WTC11 (cell line): ENCODE measurements around the gene TP53I13. TPM values are rescaled to one million over a fixed set of nuclear protein-coding genes. Genes with fewer than 3 reads are reported as not detected.

Source experiments
- ATAC-seq: fragments of 200-7000 bp; cut with Tn5 transposase; 2 replicates; pipeline ENCODE4 v1.10.0; 2021; ENCODE audit warnings: mild to moderate bottlenecking, moderate library complexity
- CTCF ChIA-PET: fragments of 300-600 bp; sonication (Branson Sonifier 250); formaldehyde crosslinking; loops from one replicate; lab custom pipeline; 2021; ENCODE audit warnings: antibody characterized with exemption; lab: Charles Lee
- POLR2A ChIA-PET: fragments of 350-600 bp; sonication (Branson Sonifier 250); formaldehyde crosslinking; loops from one replicate; lab custom pipeline; 2021; ENCODE audit warnings: antibody characterized with exemption; lab: Charles Lee
- DNase-seq: peaks from one replicate; pipeline ENCODE4 v3.0.0; 2021; ENCODE audit warnings: low spot score
- H3K27ac Mint-ChIP-seq: 2 replicates; pipeline ENCODE4 v1.8.0; 2021; ENCODE audit warnings: mixed read lengths
- H3K27me3 Mint-ChIP-seq: 2 replicates; pipeline ENCODE4 v1.8.0; 2021; ENCODE audit warnings: low read depth, mild to moderate bottlenecking, moderate library complexity, mixed read lengths
- H3K36me3 Mint-ChIP-seq: 2 replicates; pipeline ENCODE4 v1.8.0; 2021; ENCODE audit warnings: mixed read lengths
- H3K4me1 Mint-ChIP-seq: 2 replicates; pipeline ENCODE4 v1.8.0; 2022; ENCODE audit warnings: mixed read lengths
- H3K4me3 Mint-ChIP-seq: 2 replicates; pipeline ENCODE4 v1.8.0; 2021; ENCODE audit warnings: mild to moderate bottlenecking, moderate library complexity, mixed read lengths
- H3K9me3 Mint-ChIP-seq: 2 replicates; pipeline ENCODE4 v1.8.0; 2021; ENCODE audit warnings: mixed read lengths
- ELF4 ChIP-seq: sonication (generic); formaldehyde crosslinking; IDR thresholded peaks from 2 replicates; pipeline ENCODE4 v1.8.1; 2022; ENCODE audit warnings: low read depth, mild to moderate bottlenecking, moderate library complexity, missing genetic modification reagents
- FOXK1 ChIP-seq: sonication (generic); formaldehyde crosslinking; IDR thresholded peaks from 2 replicates; pipeline ENCODE4 v1.8.0; 2022; ENCODE audit warnings: mild to moderate bottlenecking, moderate library complexity, missing genetic modification reagents
- GABPB1 ChIP-seq: sonication (generic); formaldehyde crosslinking; IDR thresholded peaks from 2 replicates; pipeline ENCODE4 v1.8.1; 2023; ENCODE audit warnings: mild to moderate bottlenecking, missing genetic modification reagents
- GRHL2 ChIP-seq: fragments of 250-450 bp; sonication (Bioruptor Pico); IDR thresholded peaks from 2 replicates; pipeline ENCODE4 v1.8.0; 2022; ENCODE audit warnings: mild to moderate bottlenecking, moderate library complexity; ENCODE audit not compliant: insufficient replicate concordance, severe bottlenecking
- GTF2I ChIP-seq: fragments of 250-450 bp; sonication (Bioruptor Pico); conservative IDR thresholded peaks from 2 replicates; pipeline ENCODE4 v1.4.0; 2021; ENCODE audit warnings: mild to moderate bottlenecking
- PRRX2 ChIP-seq: fragments of 250-450 bp; sonication (Bioruptor Pico); IDR thresholded peaks from 2 replicates; pipeline ENCODE4 v1.8.0; 2021; ENCODE audit warnings: mild to moderate bottlenecking
- ZNF281 ChIP-seq: sonication (generic); formaldehyde crosslinking; IDR thresholded peaks from 2 replicates; pipeline ENCODE4 v1.8.0; 2023; ENCODE audit warnings: mild to moderate bottlenecking, missing genetic modification reagents
- ZNF396 ChIP-seq: fragments of 250-450 bp; sonication (Bioruptor Pico); IDR thresholded peaks from 2 replicates; pipeline ENCODE4 v1.8.0; 2021; ENCODE audit warnings: mild to moderate bottlenecking, moderate library complexity, borderline replicate concordance
- total RNA-seq: library from RNA; stranded (reverse); gene quantifications from 3 replicates; pipeline ENCODE4 v1.2.3, GENCODE V29; 2021
- TF ChIP-seq, protein P1 (sequence below): sonication (generic); formaldehyde crosslinking; IDR thresholded peaks from 2 replicates; pipeline ENCODE4 v1.8.1; 2022; ENCODE audit warnings: mild to moderate bottlenecking, moderate library complexity, missing genetic modification reagents
- TF ChIP-seq, protein P2 (sequence below): sonication (generic); formaldehyde crosslinking; IDR thresholded peaks from 2 replicates; pipeline ENCODE4 v1.8.1; 2023; ENCODE audit warnings: mild to moderate bottlenecking, moderate library complexity, missing genetic modification reagents
- TF ChIP-seq, protein P3 (sequence below): sonication (generic); formaldehyde crosslinking; IDR thresholded peaks from 2 replicates; pipeline ENCODE4 v1.8.0; 2023; ENCODE audit warnings: missing genetic modification reagents, mild to moderate bottlenecking, borderline replicate concordance
- TF ChIP-seq, protein P4 (sequence below): sonication (generic); formaldehyde crosslinking; IDR thresholded peaks from 2 replicates; pipeline ENCODE4 v1.8.0; 2022; ENCODE audit warnings: mild to moderate bottlenecking, missing genetic modification reagents
- TF ChIP-seq, protein P5 (sequence below): fragments of 250-450 bp; sonication (Bioruptor Pico); IDR thresholded peaks from 2 replicates; pipeline ENCODE4 v1.8.0; 2021; ENCODE audit warnings: mild to moderate bottlenecking

Gene TP53I13
- total RNA-seq, 1 experiment from 2014 or later, result 41.9 TPM

GRCh38 chr17:29621751-29622194 lies 53.3 kb downstream of the TP53I13 start:
- H3K27me3 Mint-ChIP-seq, result peaks cover 73% of the 10 kb centered on the region
- CTCF ChIA-PET, result interaction anchor here (0.5 to 3.2 kb wide), 6 partner anchors 12 to 858 kb away, joined by 3 to 12 read pairs (median 4); partner anchors contain the start of gene ABHD15
- H3K4me3 Mint-ChIP-seq, result peak overlapping the region; percentile 79
- TF ChIP-seq GABPB1 (CRISPR knock-in tag), result no peak
- TF ChIP-seq PRRX2 (CRISPR knock-in tag), result no peak
- TF ChIP-seq FOXK1 (CRISPR knock-in tag), result no peak
- TF ChIP-seq ZNF281 (CRISPR knock-in tag), result no peak
- TF ChIP-seq, protein P1, sequence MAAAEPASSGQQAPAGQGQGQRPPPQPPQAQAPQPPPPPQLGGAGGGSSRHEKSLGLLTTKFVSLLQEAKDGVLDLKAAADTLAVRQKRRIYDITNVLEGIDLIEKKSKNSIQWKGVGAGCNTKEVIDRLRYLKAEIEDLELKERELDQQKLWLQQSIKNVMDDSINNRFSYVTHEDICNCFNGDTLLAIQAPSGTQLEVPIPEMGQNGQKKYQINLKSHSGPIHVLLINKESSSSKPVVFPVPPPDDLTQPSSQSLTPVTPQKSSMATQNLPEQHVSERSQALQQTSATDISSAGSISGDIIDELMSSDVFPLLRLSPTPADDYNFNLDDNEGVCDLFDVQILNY (CRISPR knock-in tag), result no peak
- TF ChIP-seq, protein P2, sequence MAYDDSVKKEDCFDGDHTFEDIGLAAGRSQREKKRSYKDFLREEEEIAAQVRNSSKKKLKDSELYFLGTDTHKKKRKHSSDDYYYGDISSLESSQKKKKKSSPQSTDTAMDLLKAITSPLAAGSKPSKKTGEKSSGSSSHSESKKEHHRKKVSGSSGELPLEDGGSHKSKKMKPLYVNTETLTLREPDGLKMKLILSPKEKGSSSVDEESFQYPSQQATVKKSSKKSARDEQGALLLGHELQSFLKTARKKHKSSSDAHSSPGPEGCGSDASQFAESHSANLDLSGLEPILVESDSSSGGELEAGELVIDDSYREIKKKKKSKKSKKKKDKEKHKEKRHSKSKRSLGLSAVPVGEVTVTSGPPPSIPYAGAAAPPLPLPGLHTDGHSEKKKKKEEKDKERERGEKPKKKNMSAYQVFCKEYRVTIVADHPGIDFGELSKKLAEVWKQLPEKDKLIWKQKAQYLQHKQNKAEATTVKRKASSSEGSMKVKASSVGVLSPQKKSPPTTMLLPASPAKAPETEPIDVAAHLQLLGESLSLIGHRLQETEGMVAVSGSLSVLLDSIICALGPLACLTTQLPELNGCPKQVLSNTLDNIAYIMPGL, result no peak
- TF ChIP-seq ZNF396 (CRISPR knock-in tag), result no peak
- TF ChIP-seq ELF4, result no peak
- no peak for TF ChIP-seq GTF2I
- no peak for TF ChIP-seq GRHL2 (CRISPR knock-in tag)
- TF ChIP-seq, protein P3, sequence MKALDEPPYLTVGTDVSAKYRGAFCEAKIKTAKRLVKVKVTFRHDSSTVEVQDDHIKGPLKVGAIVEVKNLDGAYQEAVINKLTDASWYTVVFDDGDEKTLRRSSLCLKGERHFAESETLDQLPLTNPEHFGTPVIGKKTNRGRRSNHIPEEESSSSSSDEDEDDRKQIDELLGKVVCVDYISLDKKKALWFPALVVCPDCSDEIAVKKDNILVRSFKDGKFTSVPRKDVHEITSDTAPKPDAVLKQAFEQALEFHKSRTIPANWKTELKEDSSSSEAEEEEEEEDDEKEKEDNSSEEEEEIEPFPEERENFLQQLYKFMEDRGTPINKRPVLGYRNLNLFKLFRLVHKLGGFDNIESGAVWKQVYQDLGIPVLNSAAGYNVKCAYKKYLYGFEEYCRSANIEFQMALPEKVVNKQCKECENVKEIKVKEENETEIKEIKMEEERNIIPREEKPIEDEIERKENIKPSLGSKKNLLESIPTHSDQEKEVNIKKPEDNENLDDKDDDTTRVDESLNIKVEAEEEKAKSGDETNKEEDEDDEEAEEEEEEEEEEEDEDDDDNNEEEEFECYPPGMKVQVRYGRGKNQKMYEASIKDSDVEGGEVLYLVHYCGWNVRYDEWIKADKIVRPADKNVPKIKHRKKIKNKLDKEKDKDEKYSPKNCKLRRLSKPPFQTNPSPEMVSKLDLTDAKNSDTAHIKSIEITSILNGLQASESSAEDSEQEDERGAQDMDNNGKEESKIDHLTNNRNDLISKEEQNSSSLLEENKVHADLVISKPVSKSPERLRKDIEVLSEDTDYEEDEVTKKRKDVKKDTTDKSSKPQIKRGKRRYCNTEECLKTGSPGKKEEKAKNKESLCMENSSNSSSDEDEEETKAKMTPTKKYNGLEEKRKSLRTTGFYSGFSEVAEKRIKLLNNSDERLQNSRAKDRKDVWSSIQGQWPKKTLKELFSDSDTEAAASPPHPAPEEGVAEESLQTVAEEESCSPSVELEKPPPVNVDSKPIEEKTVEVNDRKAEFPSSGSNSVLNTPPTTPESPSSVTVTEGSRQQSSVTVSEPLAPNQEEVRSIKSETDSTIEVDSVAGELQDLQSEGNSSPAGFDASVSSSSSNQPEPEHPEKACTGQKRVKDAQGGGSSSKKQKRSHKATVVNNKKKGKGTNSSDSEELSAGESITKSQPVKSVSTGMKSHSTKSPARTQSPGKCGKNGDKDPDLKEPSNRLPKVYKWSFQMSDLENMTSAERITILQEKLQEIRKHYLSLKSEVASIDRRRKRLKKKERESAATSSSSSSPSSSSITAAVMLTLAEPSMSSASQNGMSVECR (CRISPR knock-in tag), result no peak
- TF ChIP-seq, protein P4, sequence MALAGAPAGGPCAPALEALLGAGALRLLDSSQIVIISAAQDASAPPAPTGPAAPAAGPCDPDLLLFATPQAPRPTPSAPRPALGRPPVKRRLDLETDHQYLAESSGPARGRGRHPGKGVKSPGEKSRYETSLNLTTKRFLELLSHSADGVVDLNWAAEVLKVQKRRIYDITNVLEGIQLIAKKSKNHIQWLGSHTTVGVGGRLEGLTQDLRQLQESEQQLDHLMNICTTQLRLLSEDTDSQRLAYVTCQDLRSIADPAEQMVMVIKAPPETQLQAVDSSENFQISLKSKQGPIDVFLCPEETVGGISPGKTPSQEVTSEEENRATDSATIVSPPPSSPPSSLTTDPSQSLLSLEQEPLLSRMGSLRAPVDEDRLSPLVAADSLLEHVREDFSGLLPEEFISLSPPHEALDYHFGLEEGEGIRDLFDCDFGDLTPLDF (CRISPR knock-in tag), result no peak
- TF ChIP-seq, protein P5, sequence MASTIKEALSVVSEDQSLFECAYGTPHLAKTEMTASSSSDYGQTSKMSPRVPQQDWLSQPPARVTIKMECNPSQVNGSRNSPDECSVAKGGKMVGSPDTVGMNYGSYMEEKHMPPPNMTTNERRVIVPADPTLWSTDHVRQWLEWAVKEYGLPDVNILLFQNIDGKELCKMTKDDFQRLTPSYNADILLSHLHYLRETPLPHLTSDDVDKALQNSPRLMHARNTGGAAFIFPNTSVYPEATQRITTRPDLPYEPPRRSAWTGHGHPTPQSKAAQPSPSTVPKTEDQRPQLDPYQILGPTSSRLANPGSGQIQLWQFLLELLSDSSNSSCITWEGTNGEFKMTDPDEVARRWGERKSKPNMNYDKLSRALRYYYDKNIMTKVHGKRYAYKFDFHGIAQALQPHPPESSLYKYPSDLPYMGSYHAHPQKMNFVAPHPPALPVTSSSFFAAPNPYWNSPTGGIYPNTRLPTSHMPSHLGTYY, result no peak
- POLR2A ChIA-PET, result interaction anchor here (0.6 kb wide), 1 partner anchor 20 kb away, joined by 5 read pairs; no protein-coding TSS in a partner anchor
- peaks cover 49% of the 10 kb centered on the region for H3K4me1 Mint-ChIP-seq
- no peaks in the 10 kb centered on the region for H3K36me3 Mint-ChIP-seq
- DNase-seq, result no peak
- H3K27ac Mint-ChIP-seq, result no peak overlapping the region
- no peak for ATAC-seq
- no peaks in the 10 kb centered on the region for H3K9me3 Mint-ChIP-seq

Other genes starting within 250 kb of the TP53I13 start
- 86.4 to 87.1 TPM (median 86.5 TPM) in 3 replicates for gene TAOK1, start 178.3 kb upstream of the TP53I13 start, total RNA-seq
- 2.6 to 3.3 TPM (median 2.8 TPM) in 3 replicates for gene ABHD15, start 1.7 kb upstream of the TP53I13 start, total RNA-seq
- gene GIT1, start 20.9 kb downstream of the TP53I13 start, total RNA-seq, result 43.9 to 66.9 TPM (median 45.0 TPM) in 3 replicates
- 29.8 to 45.5 TPM (median 32.2 TPM) in 3 replicates for gene ANKRD13B, start 24.4 kb downstream of the TP53I13 start, total RNA-seq
- gene CORO6, start 54.2 kb downstream of the TP53I13 start, total RNA-seq, result 6.4 to 8.9 TPM (median 7.5 TPM) in 3 replicates